HG03039 (cell line): ENCODE results near the gene SORL1.

ENCODE experiments used
- ATAC-seq: cut with Tn5 transposase; IDR thresholded peaks from one replicate; pipeline ENCODE4 v1.9.1; 2021; ENCODE audit warnings: mild to moderate bottlenecking, moderate library complexity; ENCODE audit not compliant: unreplicated experiment

SORL1 gene

GRCh38 chr11:121534131-121535093, 82.3 kb downstream of the SORL1 start:
- ATAC-seq = no peak

- no peak for ATAC-seq
These were observed 83.1 kb downstream of the SORL1 start for GRCh38 chr11:121535129-121535796.

GRCh38 chr11:121536126-121536525, 84.0 kb downstream of the SORL1 start:
- ATAC-seq = no peak

GRCh38 chr11:121538054-121538453, 85.9 kb downstream of the SORL1 start:
- ATAC-seq = no peak

- ATAC-seq = no peak
These were observed 86.9 kb downstream of the SORL1 start for GRCh38 chr11:121539000-121539399.

- ATAC-seq = no peak
These were observed 88.5 kb downstream of the SORL1 start for GRCh38 chr11:121540627-121541026.

GRCh38 chr11:121543836-121544380, 91.8 kb downstream of the SORL1 start:
- ATAC-seq = no peak

- ATAC-seq = no peak
These were observed 92.8 kb downstream of the SORL1 start for GRCh38 chr11:121544956-121545355.

- no peak for ATAC-seq
These were observed 95.5 kb downstream of the SORL1 start for GRCh38 chr11:121547574-121547973.

- no peak for ATAC-seq
These were observed 98.3 kb downstream of the SORL1 start for GRCh38 chr11:121550247-121551030.

- ATAC-seq = no peak
These were observed 99.3 kb downstream of the SORL1 start for GRCh38 chr11:121551463-121551862.

GRCh38 chr11:121552154-121552553, 100.0 kb downstream of the SORL1 start:
- no peak for ATAC-seq

GRCh38 chr11:121552644-121553043, 100.5 kb downstream of the SORL1 start:
- no peak for ATAC-seq

GRCh38 chr11:121553389-121553788, 101.3 kb downstream of the SORL1 start:
- no peak for ATAC-seq

- no peak for ATAC-seq
These were observed 101.7 kb downstream of the SORL1 start for GRCh38 chr11:121553806-121554205.

- no peak for ATAC-seq
These were observed 102.4 kb downstream of the SORL1 start for GRCh38 chr11:121554552-121554951.

- ATAC-seq = no peak
These were observed 103.0 kb downstream of the SORL1 start for GRCh38 chr11:121555121-121555520.

GRCh38 chr11:121556937-121557336, 104.8 kb downstream of the SORL1 start:
- ATAC-seq = no peak

- ATAC-seq = peak; percentile 64
These were observed 105.2 kb downstream of the SORL1 start for GRCh38 chr11:121557348-121557747.

- ATAC-seq = no peak
These were observed 107.6 kb downstream of the SORL1 start for GRCh38 chr11:121559606-121560200.

- ATAC-seq = no peak
These were observed 108.1 kb downstream of the SORL1 start for GRCh38 chr11:121560236-121560635.
